ENCODE data around the gene VEGFA. TPM values are rescaled to one million over a fixed set of nuclear protein-coding genes. Genes with fewer than 3 reads are reported as not detected.

VEGFA gene
- total RNA-seq, 4 donors from 2014 or later: 36.2 to 91.3 (median 70.4) TPM

GRCh38 chr6:43809417-43810305 is 39.6 kb downstream of the VEGFA start:
- no peak for TF ChIP-seq POLR2A (IDR thresholded peaks at IDR 0.05)
- TF ChIP-seq, protein P1, sequence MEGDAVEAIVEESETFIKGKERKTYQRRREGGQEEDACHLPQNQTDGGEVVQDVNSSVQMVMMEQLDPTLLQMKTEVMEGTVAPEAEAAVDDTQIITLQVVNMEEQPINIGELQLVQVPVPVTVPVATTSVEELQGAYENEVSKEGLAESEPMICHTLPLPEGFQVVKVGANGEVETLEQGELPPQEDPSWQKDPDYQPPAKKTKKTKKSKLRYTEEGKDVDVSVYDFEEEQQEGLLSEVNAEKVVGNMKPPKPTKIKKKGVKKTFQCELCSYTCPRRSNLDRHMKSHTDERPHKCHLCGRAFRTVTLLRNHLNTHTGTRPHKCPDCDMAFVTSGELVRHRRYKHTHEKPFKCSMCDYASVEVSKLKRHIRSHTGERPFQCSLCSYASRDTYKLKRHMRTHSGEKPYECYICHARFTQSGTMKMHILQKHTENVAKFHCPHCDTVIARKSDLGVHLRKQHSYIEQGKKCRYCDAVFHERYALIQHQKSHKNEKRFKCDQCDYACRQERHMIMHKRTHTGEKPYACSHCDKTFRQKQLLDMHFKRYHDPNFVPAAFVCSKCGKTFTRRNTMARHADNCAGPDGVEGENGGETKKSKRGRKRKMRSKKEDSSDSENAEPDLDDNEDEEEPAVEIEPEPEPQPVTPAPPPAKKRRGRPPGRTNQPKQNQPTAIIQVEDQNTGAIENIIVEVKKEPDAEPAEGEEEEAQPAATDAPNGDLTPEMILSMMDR (IDR thresholded peaks at IDR 0.05): no peak
- no peak overlapping the region for H3K4me3 ChIP-seq (ENCODE audit: low read depth, poor library complexity, severe bottlenecking)
- no peak for DNase-seq (ENCODE audit: low spot score in 2 of 2)
- whole genome bisulfite sequencing, 2 donors: 75 to 82% methylated on average over 14 of the region's 14 CpGs
- intact Hi-C loops (cut with DNase I; ENCODE audit: low total_unique reads): no loop called here

DNA sequence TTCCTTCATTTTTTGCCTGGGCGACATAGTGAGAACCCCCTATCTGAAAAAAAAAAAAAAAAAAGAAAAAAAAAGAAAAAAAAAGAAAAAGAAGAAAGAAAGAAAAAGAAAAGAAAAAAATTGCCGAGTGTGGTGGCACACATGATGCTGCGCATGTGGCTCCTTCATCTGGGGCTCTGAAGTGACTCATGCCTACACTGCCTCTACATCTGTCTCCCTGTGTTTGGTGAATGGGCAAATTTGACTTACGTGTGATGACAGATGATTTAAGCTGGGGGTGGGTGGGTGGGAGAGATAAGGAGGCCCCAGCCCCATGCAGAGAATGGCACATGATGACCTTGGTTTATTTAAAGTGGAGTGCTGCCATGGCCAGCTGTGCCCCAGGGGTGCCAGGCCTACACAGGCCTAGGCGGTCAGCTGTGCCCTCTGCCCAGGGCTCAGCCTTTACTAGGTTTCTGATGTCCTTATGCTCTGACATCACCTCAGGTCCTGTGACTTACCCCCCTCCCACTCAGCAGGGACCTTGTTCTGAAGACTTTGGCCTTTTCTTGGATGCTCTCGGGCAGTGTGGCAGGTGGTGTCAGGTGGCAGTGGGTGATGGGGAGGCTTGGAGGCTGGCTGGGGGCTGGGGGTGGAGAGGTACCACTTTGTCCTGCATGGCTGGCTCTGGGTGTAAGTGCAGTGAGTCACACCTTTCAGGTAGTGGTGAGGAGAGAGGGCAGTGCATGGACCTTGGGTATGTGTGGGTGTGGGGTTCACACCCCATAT is 41.1 kb downstream of the VEGFA start:
- TF ChIP-seq, protein P1 (IDR thresholded peaks at IDR 0.05): no peak
- no peak for TF ChIP-seq POLR2A (IDR thresholded peaks at IDR 0.05)
- WGBS, 2 donors: 93 to 99% methylated on average over 6 of the region's 6 CpGs
- H3K4me3 ChIP-seq (ENCODE audit: low read depth, poor library complexity, severe bottlenecking): no peak overlapping the region
- DNase-seq (ENCODE audit: low spot score in 2 of 2): no peak
- intact Hi-C loops (cut with DNase I; ENCODE audit: low total_unique reads): no loop called here

DNA sequence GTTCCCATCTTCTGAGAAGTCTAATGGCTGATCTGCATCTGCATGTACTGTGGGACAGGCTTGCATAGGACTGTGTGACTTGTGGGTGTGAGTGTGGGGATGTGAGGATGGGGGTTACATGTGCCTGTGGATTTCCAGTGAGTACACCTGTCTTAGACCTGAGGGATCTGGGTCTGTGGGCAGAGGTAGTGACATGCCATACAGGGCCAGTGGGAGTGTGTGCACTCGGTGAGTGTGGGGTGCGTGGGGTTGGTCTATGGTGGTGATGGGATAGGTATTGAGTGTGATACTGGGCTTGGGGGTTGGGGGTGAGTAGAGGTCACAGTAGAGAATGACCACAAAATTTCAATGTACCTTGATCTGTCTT is 41.7 kb downstream of the VEGFA start:
- TF ChIP-seq, protein P1 (IDR thresholded peaks at IDR 0.05): no peak
- no peak for TF ChIP-seq POLR2A (IDR thresholded peaks at IDR 0.05)
- intact Hi-C loops (cut with DNase I; ENCODE audit: low total_unique reads): no loop called here
- no peak overlapping the region for H3K4me3 ChIP-seq (ENCODE audit: low read depth, poor library complexity, severe bottlenecking)
- no peak for DNase-seq (ENCODE audit: low spot score in 2 of 2)
- WGBS, 2 donors: 97 to 98% methylated on average over 2 of the region's 2 CpGs

- 60 to 68% methylated on average over 8 of the region's 8 CpGs for WGBS, 2 donors
- TF ChIP-seq, protein P1 (IDR thresholded peaks at IDR 0.05): no peak
- no peak for TF ChIP-seq POLR2A (IDR thresholded peaks at IDR 0.05)
- H3K4me3 ChIP-seq (ENCODE audit: low read depth, poor library complexity, severe bottlenecking): no peak overlapping the region
- no peak for DNase-seq (ENCODE audit: low spot score in 2 of 2)
- intact Hi-C loops (cut with DNase I; ENCODE audit: low total_unique reads): no loop called here
These were observed 43.0 kb downstream of the VEGFA start for GRCh38 chr6:43812850-43813578.

DNA sequence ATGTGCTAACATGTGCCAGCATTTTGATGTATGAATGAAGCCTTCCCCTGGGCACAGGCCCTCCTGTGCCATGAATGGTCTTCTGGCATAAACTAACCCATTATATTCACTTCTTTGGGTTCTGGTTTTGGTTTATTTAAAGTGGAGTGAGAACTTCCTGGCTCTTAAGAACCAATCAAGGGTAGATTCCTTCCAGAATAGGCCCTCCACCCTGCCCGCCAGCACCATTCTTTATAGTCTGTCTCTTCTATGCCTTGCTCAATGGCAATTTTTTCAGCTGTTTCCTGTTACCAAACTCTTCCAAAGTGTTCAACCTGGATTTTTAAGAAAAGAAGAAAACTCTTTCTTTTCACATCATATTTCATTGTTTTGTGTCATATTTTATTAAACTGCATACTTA is 44.1 kb downstream of the VEGFA start:
- no peak for DNase-seq (ENCODE audit: low spot score in 2 of 2)
- intact Hi-C loops (cut with DNase I; ENCODE audit: low total_unique reads): no loop called here
- no peak for TF ChIP-seq POLR2A (IDR thresholded peaks at IDR 0.05)
- TF ChIP-seq, protein P1 (IDR thresholded peaks at IDR 0.05): no peak
- no peak overlapping the region for H3K4me3 ChIP-seq (ENCODE audit: low read depth, poor library complexity, severe bottlenecking)
- 77 to 81% methylated on average over 1 of the region's 1 CpG for WGBS, 2 donors

All from lower leg skin (tissue), 4 donors.